ENCODE measurements around the gene CA12. TPM values are rescaled to one million over a fixed set of nuclear protein-coding genes. Genes with fewer than 3 reads are reported as not detected.

CA12 gene
- total RNA-seq, 1 donor from 2014 or later, result 0.25 TPM

DNA sequence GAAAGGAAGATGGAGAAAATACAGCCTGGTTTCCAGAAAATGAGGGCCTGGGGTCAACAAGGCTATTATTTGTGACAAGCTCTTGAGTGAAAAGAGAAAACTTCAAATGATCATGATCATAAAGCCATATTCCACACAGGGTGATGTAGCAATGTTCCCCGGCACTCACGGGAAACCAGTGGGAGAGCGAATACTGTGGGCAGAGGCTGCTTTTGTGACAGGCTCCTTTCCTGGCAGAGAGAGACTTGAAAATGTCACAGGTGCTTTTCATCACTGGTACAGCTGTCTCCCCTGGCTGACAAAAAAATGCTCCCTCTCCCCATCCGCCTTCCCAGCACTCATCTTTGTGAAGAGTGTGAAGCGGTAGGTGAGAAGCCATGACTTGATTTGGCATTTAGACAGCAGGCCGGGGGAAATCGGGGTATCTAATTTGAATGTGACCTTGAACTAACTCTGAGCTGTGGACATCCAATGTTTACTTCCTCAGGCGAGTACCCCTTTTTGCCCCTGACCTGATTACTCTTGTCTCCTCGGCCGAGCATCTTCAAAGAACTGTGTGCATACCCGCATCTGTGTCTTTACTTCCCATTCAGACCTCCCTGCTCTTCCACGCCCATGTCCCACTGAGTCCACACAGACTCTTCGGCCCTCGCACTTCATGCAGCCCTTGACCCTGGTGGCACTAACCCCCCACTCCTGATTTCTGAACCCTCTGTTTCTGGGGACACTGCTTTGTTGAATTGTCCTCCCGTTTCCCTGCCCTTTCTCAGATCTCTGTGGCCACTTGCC, 23.2 kb downstream of the CA12 start:
- Histone ChIP-seq H3K9me3 (replicated peaks) (no peaks in the 10 kb centered on the region), H3K4me3 (no peak overlapping the region), H3K36me3 (no peaks in the 10 kb centered on the region), H3K27ac (replicated peaks) (no peak overlapping the region), H3K4me1 (peaks cover 21% of the 10 kb centered on the region), H3K27me3 (ENCODE audit: low read depth) (no peaks in the 10 kb centered on the region)
- intact Hi-C loops (cut with micrococcal nuclease), result no loop called here
- TF ChIP-seq CTCF (IDR thresholded peaks at IDR 0.05; ENCODE audit: borderline replicate concordance), result no peak
- no peak for DNase-seq

GRCh38 chr15:63357731-63358130, 23.9 kb downstream of the CA12 start:
- no peak overlapping the region for H3K27ac ChIP-seq (replicated peaks)
- intact Hi-C loops (cut with micrococcal nuclease), result no loop called here
- H3K4me1 ChIP-seq, result peaks cover 16% of the 10 kb centered on the region

GRCh38 chr15:63357061-63357460, 24.6 kb downstream of the CA12 start:
- H3K9me3 ChIP-seq (replicated peaks), result no peaks in the 10 kb centered on the region
- DNase-seq, result no peak
- H3K4me3 ChIP-seq, result no peak overlapping the region
- intact Hi-C loops (cut with micrococcal nuclease), result no loop called here
- TF ChIP-seq CTCF (IDR thresholded peaks at IDR 0.05; ENCODE audit: borderline replicate concordance), result no peak
- H3K4me1 ChIP-seq, result peaks cover 9% of the 10 kb centered on the region
- no peaks in the 10 kb centered on the region for H3K27me3 ChIP-seq (ENCODE audit: low read depth)
- H3K36me3 ChIP-seq, result no peaks in the 10 kb centered on the region
- no peak overlapping the region for H3K27ac ChIP-seq (replicated peaks)

More at GRCh38 chr15:63357731-63358130, 23.9 kb downstream of the CA12 start:
- no peak overlapping the region for H3K4me3 ChIP-seq
- no peak for DNase-seq
- no peaks in the 10 kb centered on the region for H3K9me3 ChIP-seq (replicated peaks)
- H3K36me3 ChIP-seq, result no peaks in the 10 kb centered on the region
- H3K27me3 ChIP-seq (ENCODE audit: low read depth), result no peaks in the 10 kb centered on the region
- no peak for TF ChIP-seq CTCF (IDR thresholded peaks at IDR 0.05; ENCODE audit: borderline replicate concordance)

DNA sequence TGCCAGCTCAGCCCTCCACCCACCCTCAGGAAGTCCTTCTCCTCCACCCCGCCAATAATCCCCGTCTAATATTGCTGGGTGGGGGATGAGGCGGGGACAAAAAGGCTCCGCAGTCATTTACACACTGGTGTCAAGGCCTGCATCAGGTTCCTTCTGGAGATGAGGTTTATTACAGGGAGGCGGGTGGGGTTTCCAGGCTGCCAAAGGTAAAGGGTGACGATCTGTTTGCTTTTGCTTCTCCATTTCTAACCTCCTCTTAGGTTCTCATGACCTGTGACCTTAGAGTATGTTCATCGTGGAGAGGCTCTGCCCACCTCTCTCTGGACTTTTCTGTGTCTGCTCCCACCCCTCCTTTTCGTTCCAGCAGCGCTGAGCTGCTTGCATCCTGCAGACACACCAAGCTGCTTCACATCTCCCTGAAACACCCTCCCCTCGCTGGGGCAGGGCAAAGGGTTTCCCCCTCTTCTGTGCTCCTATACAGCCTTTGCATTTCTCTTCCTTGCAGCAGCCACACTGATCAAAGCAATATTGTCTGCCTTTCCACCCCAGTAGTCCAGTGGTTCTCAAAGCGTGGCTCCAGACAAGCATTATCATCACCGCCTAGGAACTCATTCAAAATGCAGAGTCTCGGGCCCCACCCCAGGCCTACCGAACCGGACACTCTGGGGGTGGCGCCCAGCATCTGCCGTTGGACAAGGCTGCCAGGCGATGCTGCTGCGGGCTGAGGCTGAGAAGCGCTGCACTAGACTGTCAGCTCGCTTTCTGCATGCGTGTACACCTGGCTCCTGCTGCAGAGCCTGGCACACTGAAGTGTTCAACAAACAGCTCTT, 26.6 kb downstream of the CA12 start:
- intact Hi-C loops (cut with micrococcal nuclease), result no loop called here
- H3K4me1 ChIP-seq, result peaks cover 9% of the 10 kb centered on the region
- DNase-seq, result no peak

DNA sequence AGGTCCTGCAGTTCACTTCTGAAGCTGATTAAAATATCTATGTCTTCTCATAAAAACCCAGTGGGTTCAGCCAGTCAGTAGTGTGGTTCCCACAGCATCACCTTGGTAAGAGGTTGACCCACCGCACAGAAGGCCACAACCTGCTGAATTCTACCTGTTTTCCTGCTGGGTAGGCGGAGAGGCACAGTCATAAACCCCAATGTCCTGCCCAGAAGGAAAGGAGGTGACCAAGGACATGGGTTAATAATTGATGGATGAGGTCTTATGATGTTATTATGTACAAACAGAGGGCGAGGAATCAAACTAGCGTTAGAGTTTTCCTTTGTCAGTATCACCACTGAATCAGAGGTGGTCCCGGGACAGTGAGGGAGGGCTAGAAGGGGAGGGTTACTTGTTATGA, 27.8 kb downstream of the CA12 start:
- no peaks in the 10 kb centered on the region for H3K36me3 ChIP-seq
- no peak overlapping the region for H3K4me3 ChIP-seq
- peaks cover 20% of the 10 kb centered on the region for H3K4me1 ChIP-seq
- intact Hi-C loops (cut with micrococcal nuclease), result no loop called here
- H3K27me3 ChIP-seq (ENCODE audit: low read depth), result no peaks in the 10 kb centered on the region
- no peaks in the 10 kb centered on the region for H3K9me3 ChIP-seq (replicated peaks)
- H3K27ac ChIP-seq (replicated peaks), result no peak overlapping the region
- DNase-seq, result no peak
- no peak for TF ChIP-seq CTCF (IDR thresholded peaks at IDR 0.05; ENCODE audit: borderline replicate concordance)

More for the DNA sequence above, 26.6 kb downstream of the CA12 start:
- no peak overlapping the region for H3K27ac ChIP-seq (replicated peaks)
- H3K4me3 ChIP-seq, result no peak overlapping the region
- no peaks in the 10 kb centered on the region for H3K9me3 ChIP-seq (replicated peaks)
- H3K36me3 ChIP-seq, result no peaks in the 10 kb centered on the region
- no peaks in the 10 kb centered on the region for H3K27me3 ChIP-seq (ENCODE audit: low read depth)
- no peak for TF ChIP-seq CTCF (IDR thresholded peaks at IDR 0.05; ENCODE audit: borderline replicate concordance)

All from left ventricle myocardium inferior (tissue), 1 donor.